Lung (tissue), 12 donors: ENCODE data around the gene KIF1C. TPM values are rescaled to one million over a fixed set of nuclear protein-coding genes. Genes with fewer than 3 reads are reported as not detected.

Experiments used
- ATAC-seq: fragments of 200-7000 bp; cut with Tn5 transposase; one replicate; pipeline ENCODE4 v1.9.1; 2020; ENCODE audit warnings: moderate number of reproducible peaks; ENCODE audit not compliant: insufficient read depth, low FRiP score
- DNase-seq, 3 donors: peaks; one replicate each; pipeline ENCODE4 v3.0.0-alpha.2; 2013 to 2017
- H3K27ac ChIP-seq, 2 donors: one replicate each; pipeline ENCODE4 v1.5.1; 2013; ENCODE audit warnings: mild to moderate bottlenecking in 2 of 2, moderate library complexity in 2 of 2, control low read depth in 1 of 2, inconsistent platforms in 1 of 2, low read depth in 1 of 2, low read length in 1 of 2
- H3K27me3 ChIP-seq, 3 donors: one replicate each; pipeline ENCODE4 v1.5.1; 2013; ENCODE audit warnings: low read length in 2 of 3; ENCODE audit not compliant: control insufficient read depth in 3 of 3, insufficient read depth in 3 of 3
- H3K36me3 ChIP-seq, 4 donors: one replicate each; pipeline ENCODE4 v1.5.1; 2013; ENCODE audit warnings: low read length in 4 of 4, mild to moderate bottlenecking in 1 of 4, moderate library complexity in 1 of 4; ENCODE audit not compliant: control insufficient read depth in 4 of 4, insufficient read depth in 4 of 4
- H3K4me1 ChIP-seq, 5 donors: one replicate each; pipeline ENCODE4 v1.5.1; 2013; ENCODE audit warnings: low read length in 5 of 5, mild to moderate bottlenecking in 2 of 5, moderate library complexity in 1 of 5; ENCODE audit not compliant: control insufficient read depth in 5 of 5, insufficient read depth in 5 of 5
- H3K4me3 ChIP-seq: one replicate; pipeline ENCODE4 v1.5.1; 2013; ENCODE audit warnings: mild to moderate bottlenecking, control low read depth, moderate library complexity
- H3K9ac ChIP-seq, 2 donors: one replicate each; pipeline ENCODE4 v1.5.1; 2013; ENCODE audit warnings: low read length in 2 of 2, control low read depth in 1 of 2; ENCODE audit not compliant: insufficient read depth in 1 of 2
- H3K9me3 ChIP-seq, 4 donors: one replicate each; pipeline ENCODE4 v1.5.1; 2013; ENCODE audit warnings: low read length in 3 of 4, mild to moderate bottlenecking in 1 of 4, moderate library complexity in 1 of 4; ENCODE audit not compliant: control insufficient read depth in 4 of 4, insufficient read depth in 3 of 4
- CTCF ChIP-seq: IDR thresholded peaks from 2 replicates; pipeline ENCODE4 v1.5.1; 2012; ENCODE audit warnings: mild to moderate bottlenecking; ENCODE audit errors: control extremely low read depth, extremely low read depth
- WGBS, 2 donors: extraction: QIAGEN DNeasy Blood & Tissue Kit; methylation state at CpG; one replicate each; pipeline ENCODE4 v1.1.7; 2013; 5-methylcytosine and 5-hydroxymethylcytosine counted together
- polyA plus RNA-seq, 2 donors: library from polyadenylated mRNA; stranded (reverse); fragments of 200-250 nt; gene quantifications; one replicate each; pipeline ENCODE4 v1.2.1, GENCODE V29; 2013
- total RNA-seq, 2 donors: library from RNA; depleted of rRNA in 1 of 2; stranded (reverse); fragments of >200 nt in 1 of 2; gene quantifications; one replicate each; pipeline ENCODE4 v1.2.1, GENCODE V29; 2014 to 2021
- donor health status: control.
- donor health status: control.
- donor health status: Bipolar disorder and iron deficiency.
- donor health status: healthy.
- donor health status: DM: yes; HTN: yes; CAD: no.

KIF1C gene
- total and polyA plus RNA-seq, 4 donors = 48.0 to 190 (median 75.8) TPM

DNA sequence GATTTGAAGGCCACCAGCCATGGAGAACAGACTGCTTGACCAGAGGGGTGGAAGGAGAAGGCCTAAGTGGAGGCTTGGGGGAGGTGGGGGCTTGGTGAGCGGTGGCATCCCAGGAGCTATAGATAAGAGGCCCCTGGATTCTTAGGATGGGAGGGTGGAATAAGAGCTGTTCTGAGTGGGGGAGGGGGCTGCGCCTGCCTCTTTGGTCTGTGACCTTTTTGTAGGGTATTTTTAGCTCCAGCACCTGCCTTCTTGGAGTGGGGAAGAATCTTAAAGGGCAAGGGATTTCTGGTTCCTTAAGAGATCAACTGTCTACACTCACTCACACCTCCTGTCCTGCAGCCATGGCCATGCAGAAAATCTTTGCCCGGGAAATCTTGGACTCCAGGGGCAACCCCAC, 46.3 kb upstream of the KIF1C start:
- no peak overlapping the region for H3K4me3 ChIP-seq
- peaks cover 0 to 24% (median 8%) of the 10 kb centered on the region in 5 donors for H3K4me1 ChIP-seq
- H3K27me3 ChIP-seq = no peaks in the 10 kb centered on the region
- peaks cover 0 to 4% (median 2%) of the 10 kb centered on the region in 4 donors for H3K36me3 ChIP-seq
- H3K27ac ChIP-seq = peak overlapping the region in 1 of 2 donors; percentile 98
- H3K9me3 ChIP-seq = no peaks in the 10 kb centered on the region
- 82 to 86% methylated on average over 3 of the region's 3 CpGs for WGBS, 2 donors
- ATAC-seq (no peak), DNase-seq (no peak)
- no peak for TF ChIP-seq CTCF
- H3K9ac ChIP-seq = no peak overlapping the region

- no peak overlapping the region for H3K9ac ChIP-seq
These were observed 44.2 kb upstream of the KIF1C start for GRCh38 chr17:4953451-4953961.

GRCh38 chr17:4955091-4955490, 42.7 kb upstream of the KIF1C start:
- DNase-seq = no peak
- H3K9ac ChIP-seq = no peak overlapping the region
- peaks cover 3 to 12% (median 5%) of the 10 kb centered on the region in 4 donors for H3K36me3 ChIP-seq
- H3K4me3 ChIP-seq = no peak overlapping the region
- H3K4me1 ChIP-seq = peaks cover 0 to 20% (median 6%) of the 10 kb centered on the region in 5 donors
- H3K27me3 ChIP-seq = no peaks in the 10 kb centered on the region
- H3K27ac ChIP-seq = no peak overlapping the region
- TF ChIP-seq CTCF = no peak
- 97% methylated on average over 8 of the region's 8 CpGs for WGBS, 2 donors
- no peaks in the 10 kb centered on the region for H3K9me3 ChIP-seq
- ATAC-seq = no peak

More at GRCh38 chr17:4953451-4953961, 44.2 kb upstream of the KIF1C start:
- Histone ChIP-seq H3K4me3 (no peak overlapping the region), H3K4me1 (peaks cover 0 to 20% (median 6%) of the 10 kb centered on the region in 5 donors), H3K27ac (peak overlapping the region in 1 of 2 donors; percentile 0), H3K27me3 (no peaks in the 10 kb centered on the region), H3K9me3 (no peaks in the 10 kb centered on the region), H3K36me3 (peaks cover 0 to 2% (median 0%) of the 10 kb centered on the region in 4 donors)
- no peak for TF ChIP-seq CTCF
- WGBS, 2 donors = 77 to 85% methylated on average over 14 of the region's 14 CpGs
- DNase-seq (no peak), ATAC-seq (no peak)
